NCI-H748 treated with DMSO at 0.1 percent for 48 hours (cell line): ENCODE measurements around the gene CYP21A2.

Experiments
- DNase-seq: peaks from one replicate; lab custom pipeline; 2025; lab: John Stamatoyannopoulos, UW

The CYP21A2 gene

DNA sequence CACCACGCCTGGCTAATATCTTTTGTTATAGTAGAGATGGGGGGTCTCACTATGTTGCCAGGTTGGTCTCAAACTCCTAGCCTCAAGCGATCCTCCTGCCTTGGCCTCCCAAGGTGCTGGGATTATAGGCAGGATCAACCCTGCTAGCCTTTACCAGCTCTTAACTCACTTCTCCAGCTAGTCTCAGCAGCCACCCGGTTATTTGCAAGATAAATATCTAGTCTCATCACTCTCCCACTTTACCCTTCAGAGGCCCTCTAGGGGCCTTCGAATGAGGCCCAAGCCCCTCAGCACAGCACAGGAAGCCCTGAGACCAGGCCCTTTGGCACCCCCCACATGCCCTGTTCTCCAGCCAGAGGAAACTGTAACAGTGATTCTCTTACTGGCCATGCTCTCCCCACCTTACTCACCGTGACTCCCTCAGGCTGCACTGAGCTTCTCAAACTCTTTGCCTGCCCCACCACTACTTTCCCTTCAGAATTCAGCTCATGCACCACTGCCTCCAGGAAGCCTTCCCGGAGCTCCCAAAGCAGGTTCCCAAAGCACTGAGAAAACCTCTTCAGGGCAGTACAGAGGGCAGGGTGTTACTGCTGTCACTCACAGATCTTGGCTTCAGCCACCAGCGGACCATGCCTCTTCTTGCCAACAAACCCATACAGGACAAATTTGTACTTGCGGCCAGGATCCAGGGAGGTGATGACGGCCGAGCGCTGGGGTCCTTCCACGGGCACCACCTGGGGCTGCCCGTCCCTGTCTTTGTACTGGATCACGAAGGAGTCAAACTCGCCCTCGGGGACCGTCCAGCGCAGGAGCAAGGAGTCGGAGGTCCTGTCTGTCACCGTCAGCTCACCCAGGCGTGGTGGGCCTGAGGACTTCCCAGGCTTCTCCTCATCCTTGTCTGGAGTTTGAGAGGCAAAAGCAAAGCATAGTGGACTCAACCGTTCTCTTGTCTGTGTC lies 45.9 kb downstream of the CYP21A2 start:
- DNase-seq, result no peak

DNA sequence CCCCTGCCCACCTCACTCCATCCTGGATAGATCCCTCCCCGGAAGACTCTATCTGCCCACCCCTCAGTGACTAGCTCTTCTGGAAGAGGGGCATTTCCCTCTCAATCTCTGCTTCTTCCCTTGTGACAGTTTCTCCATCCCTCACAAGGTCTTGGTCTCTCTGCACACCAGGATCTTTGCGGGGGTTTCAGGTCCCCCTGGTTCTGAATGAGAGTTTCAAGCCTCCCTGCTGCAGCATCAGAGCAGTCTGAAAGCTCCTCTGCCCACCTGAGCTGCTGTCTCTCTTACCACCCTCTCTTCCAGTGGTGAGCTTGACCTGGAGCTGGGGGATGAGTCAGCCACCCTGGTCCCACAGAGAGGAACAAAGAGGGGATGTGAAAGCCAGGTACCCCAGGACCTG lies 46.6 kb downstream of the CYP21A2 start:
- no peak for DNase-seq

GRCh38 chr6:32085759-32086459 lies 47.7 kb downstream of the CYP21A2 start:
- DNase-seq, result no peak

DNA sequence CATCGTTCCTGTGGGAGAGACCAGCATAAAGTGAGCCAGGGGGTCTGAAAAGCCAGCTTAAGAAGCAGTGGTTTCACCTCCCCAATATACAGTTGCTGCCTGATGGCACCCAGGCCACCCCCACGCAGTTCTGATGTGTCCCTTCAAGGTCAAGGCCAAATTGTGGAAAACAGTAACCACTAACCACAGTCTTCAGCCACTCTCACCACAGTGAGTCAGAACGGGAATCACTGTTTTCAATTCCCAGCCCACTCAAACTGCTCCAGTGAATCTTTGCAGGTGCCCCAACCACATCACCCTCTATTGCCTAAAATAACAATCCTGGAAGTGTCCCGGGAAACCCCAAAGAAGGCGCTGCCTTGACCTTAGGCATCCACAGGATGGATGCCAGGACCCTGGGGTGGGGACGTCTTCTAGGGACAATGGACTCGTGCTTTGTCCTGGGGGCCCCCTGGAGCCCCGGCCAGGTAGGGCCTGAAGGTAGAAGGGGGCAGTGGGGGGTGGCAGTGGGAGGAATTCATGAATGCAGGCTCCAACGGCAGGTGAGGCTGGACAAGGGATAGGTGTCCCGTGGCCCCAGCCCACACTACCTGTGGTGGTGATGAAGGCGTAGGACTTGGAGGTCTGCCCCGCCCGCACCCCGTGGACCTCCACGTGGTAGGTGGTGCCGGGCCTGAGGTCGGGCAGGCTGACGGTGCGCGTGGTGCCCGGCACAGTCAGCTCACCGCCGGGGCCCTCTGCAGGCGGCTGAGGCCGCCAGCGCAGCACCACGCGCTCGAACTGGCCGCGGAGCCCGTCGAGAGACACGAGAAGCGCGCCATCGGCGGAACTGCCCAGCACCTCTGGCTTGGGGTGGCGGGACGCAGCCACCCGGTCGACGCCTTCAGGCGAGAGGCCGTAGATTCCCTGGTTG lies 48.7 kb downstream of the CYP21A2 start:
- DNase-seq, result no peak

DNA sequence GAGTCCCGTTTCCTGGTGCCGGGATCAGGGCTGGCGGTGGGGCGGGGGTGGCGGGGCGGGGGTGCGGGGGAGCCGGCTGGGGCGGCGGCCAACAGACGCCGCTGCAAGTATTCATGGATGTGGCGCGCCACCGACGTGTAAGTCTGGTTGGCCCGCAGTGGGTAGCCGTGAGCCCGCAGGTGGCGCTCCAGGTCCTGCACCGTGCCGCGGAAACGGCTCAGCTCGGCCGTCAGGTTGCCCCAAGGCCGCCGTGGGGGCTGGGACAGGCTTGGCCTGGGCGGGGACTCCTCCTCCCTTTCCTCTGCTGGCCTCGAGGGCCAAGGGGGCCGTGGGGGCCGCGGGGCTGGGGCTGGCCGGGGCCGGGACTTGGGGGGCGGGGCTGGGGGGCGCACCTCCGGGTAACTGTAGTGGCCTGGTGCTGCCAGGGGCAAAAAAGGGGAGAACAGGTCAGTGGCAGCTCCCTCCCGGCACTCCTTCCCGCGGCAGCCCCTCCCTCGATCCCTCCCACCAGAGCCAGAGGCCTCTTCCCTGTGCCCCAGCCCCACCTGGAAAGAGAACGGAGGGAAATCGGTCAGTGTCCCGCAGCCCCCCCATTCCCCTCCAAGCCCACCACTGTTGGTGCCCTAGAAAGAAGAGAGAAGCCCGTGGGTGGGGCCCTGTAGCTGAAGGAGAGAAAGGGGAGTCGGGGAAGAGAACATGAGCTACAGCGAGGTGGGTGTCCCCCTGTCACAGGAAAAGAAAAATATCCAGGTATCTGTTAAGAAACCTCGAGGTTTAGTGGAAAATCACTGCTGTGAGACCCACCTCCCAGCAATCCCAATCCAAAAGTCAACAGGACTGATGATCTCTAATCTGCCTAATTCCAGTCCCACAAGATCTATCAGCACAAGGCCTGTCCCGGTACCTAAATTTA lies 49.6 kb downstream of the CYP21A2 start:
- peak; percentile 49 for DNase-seq

GRCh38 chr6:32088487-32089049 lies 50.4 kb downstream of the CYP21A2 start:
- DNase-seq, result no peak

DNA sequence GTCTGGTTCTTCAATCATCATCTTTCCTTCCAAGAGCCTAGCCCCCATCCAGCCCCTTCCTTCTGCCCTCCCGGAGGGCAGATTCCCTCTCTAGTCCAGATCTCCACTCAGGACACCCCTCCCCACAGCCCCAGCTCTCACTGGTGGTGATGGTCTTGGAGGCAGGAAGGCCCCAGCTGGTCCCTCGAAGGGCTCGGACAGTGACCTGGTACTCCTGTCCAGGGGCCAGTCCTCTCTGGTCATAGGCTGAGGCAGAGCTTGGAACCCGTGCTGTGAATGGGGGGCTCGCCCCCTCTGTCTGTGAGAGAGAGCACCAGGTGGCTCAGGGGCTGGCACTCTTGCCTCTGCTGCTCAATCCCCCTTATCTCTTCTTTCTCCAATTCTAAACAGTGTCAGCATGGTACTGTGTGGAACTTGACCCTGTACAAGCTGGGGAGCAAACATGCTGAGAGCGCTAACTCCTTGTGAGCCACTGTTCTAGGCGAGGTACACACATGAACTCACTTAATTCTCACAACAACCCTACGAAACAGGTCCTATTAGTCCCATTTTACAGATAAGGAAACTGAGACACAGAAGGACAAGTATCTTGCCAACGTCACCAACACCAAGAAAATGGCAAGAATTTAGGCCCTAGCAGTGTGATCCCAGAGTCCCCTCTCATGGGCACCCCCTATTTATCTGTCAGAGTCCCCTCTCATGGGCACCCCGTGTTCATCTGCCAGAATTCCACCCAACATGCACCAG lies 51.0 kb downstream of the CYP21A2 start:
- DNase-seq, result no peak
